Measurements from ENCODE around the gene UBE2I.

UBE2I gene

DNA sequence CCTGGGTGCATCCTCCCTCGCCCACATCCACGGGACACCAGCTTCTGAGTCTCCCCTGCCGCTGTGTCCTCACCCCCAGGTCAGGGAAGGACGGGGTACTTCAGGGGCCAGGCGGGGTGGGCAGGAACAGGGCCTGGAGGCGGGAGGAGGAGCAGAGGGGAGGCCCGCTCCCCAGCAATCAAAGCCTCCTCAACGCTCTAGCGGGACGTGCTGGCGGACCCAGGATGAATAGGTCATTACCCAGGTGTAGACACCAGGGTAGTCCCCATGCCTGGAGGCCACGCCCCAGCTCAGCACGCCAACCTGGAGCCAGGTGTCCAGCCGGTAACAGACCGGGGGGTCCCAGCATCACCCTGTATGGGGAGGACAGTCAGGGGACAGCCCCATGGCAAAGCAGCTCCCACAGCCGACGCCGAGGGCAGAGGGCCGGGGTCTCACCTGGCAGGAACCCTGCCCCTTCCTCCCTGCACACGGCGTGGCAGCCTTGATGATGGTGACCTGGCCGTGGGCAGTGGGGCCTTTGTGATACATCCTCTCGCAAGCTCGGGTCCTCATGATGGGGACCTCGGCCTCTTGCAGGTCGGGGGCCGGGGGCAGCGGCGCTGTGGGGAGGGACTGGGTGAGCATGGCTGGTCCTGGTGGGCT lies 29.4 kb upstream of the UBE2I start:
- H4K91ac ChIP-seq (ENCODE audit: low read depth, low read length, poor library complexity) = no peak overlapping the region
- peaks cover 0 to 43% (median 0%) of the 10 kb centered on the region in 3 experiments for H3K27me3 ChIP-seq (ENCODE audit: control insufficient read depth in 3 of 3, insufficient read depth in 3 of 3, low read depth in 1 of 3, low read length in 3 of 3)
- H3K79me1 ChIP-seq (ENCODE audit: low read depth, low read length) = peaks cover 3% of the 10 kb centered on the region
- H3K36me3 ChIP-seq (replicated peaks in 1 of 2; ENCODE audit: control insufficient read depth in 2 of 2, insufficient read depth in 2 of 2, low read length in 2 of 2) = no peaks in the 10 kb centered on the region
- H2AFZ ChIP-seq (ENCODE audit: low read length) = no peak overlapping the region
- no peak overlapping the region for H3K14ac ChIP-seq (ENCODE audit: low read length)
- WGBS, 2 donors (ENCODE audit: extremely low coverage in 2 of 2, insufficient read length in 2 of 2, insufficient replicate concordance in 1 of 2) = no CpG with 5 or more reads among the region's 29 CpGs
- H3K18ac ChIP-seq (ENCODE audit: low read length) = peak overlapping the region; percentile 80
- no peak for DNase-seq (ENCODE audit: low spot score)
- H3K9me3 ChIP-seq (replicated peaks in 1 of 2; ENCODE audit: control insufficient read depth in 2 of 2, insufficient read depth in 1 of 2, low read depth in 1 of 2, low read length in 2 of 2) = no peaks in the 10 kb centered on the region
- H2BK15ac ChIP-seq (ENCODE audit: low read length) = peak overlapping the region; percentile 87
- H2BK5ac ChIP-seq (ENCODE audit: low read length) = no peak overlapping the region
- no peak overlapping the region for H3K4me2 ChIP-seq (ENCODE audit: insufficient read depth, low read length, poor library complexity, severe bottlenecking)
- peak overlapping the region in 1 of 2 donors; percentile 18 for H3K4me3 ChIP-seq (ENCODE audit: low read length in 2 of 2)
- H2BK12ac ChIP-seq (ENCODE audit: low read length) = peak overlapping the region; percentile 30
- peak overlapping the region; percentile 83 for H2AK5ac ChIP-seq (ENCODE audit: low read depth, low read length)
- H4K8ac ChIP-seq (ENCODE audit: low read depth, low read length) = no peak overlapping the region
- peak overlapping the region; percentile 91 for H2BK120ac ChIP-seq (ENCODE audit: low read depth, low read length)
- H3K27ac ChIP-seq (replicated peaks; ENCODE audit: low read length) = no peak overlapping the region
- peaks cover 11 to 14% of the 10 kb centered on the region in 2 donors for H3K4me1 ChIP-seq (ENCODE audit: control insufficient read depth in 2 of 2, insufficient read depth in 1 of 2, low read depth in 1 of 2, low read length in 2 of 2)
- peak overlapping the region; percentile 67 for H3K23ac ChIP-seq (ENCODE audit: low read depth, low read length, poor library complexity)
- H3K9ac ChIP-seq (ENCODE audit: low read depth, low read length, poor library complexity) = no peak overlapping the region
- no peak overlapping the region for H3K4ac ChIP-seq (ENCODE audit: low read length)

DNA sequence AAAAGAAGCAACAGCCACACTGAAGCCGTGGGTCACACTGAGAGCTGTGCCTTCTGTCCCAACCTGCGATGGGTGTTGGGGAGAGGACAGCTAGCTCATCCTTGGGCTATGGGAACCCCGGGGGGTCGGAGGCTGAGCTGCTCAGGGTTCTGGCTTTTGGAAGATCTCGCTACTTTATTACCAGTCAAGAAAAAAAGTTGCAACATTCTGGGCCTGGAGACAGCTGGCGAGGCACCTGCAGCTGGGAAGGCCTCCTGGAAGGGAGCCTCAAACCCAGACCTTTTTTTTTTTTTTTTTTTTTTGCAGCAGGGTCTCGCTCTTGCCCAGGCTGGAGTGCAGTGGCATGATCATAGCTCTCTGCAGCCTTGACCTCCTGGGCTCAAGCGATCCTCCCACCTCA lies 28.7 kb upstream of the UBE2I start:
- H2BK120ac ChIP-seq (ENCODE audit: low read depth, low read length) = no peak overlapping the region
- peak overlapping the region; percentile 83 for H2AK5ac ChIP-seq (ENCODE audit: low read depth, low read length)
- peaks cover 0 to 49% (median 0%) of the 10 kb centered on the region in 3 experiments for H3K27me3 ChIP-seq (ENCODE audit: control insufficient read depth in 3 of 3, insufficient read depth in 3 of 3, low read depth in 1 of 3, low read length in 3 of 3)
- H3K4me1 ChIP-seq (ENCODE audit: control insufficient read depth in 2 of 2, insufficient read depth in 1 of 2, low read depth in 1 of 2, low read length in 2 of 2) = peaks cover 11 to 14% of the 10 kb centered on the region in 2 donors
- H2AFZ ChIP-seq (ENCODE audit: low read length) = no peak overlapping the region
- H3K27ac ChIP-seq (replicated peaks; ENCODE audit: low read length) = no peak overlapping the region
- H3K4me3 ChIP-seq (ENCODE audit: low read length in 2 of 2) = no peak overlapping the region
- H3K9me3 ChIP-seq (replicated peaks in 1 of 2; ENCODE audit: control insufficient read depth in 2 of 2, insufficient read depth in 1 of 2, low read depth in 1 of 2, low read length in 2 of 2) = no peaks in the 10 kb centered on the region
- no peak overlapping the region for H3K23ac ChIP-seq (ENCODE audit: low read depth, low read length, poor library complexity)
- no peak for DNase-seq (ENCODE audit: low spot score)
- H4K91ac ChIP-seq (ENCODE audit: low read depth, low read length, poor library complexity) = no peak overlapping the region
- peaks cover 3% of the 10 kb centered on the region for H3K79me1 ChIP-seq (ENCODE audit: low read depth, low read length)
- H3K4ac ChIP-seq (ENCODE audit: low read length) = no peak overlapping the region
- no peak overlapping the region for H3K9ac ChIP-seq (ENCODE audit: low read depth, low read length, poor library complexity)
- WGBS, 2 donors (ENCODE audit: extremely low coverage in 2 of 2, insufficient read length in 2 of 2, insufficient replicate concordance in 1 of 2) = no CpG with 5 or more reads among the region's 8 CpGs
- no peak overlapping the region for H2BK5ac ChIP-seq (ENCODE audit: low read length)
- no peak overlapping the region for H3K14ac ChIP-seq (ENCODE audit: low read length)
- H2BK12ac ChIP-seq (ENCODE audit: low read length) = no peak overlapping the region
- H4K8ac ChIP-seq (ENCODE audit: low read depth, low read length) = no peak overlapping the region
- H2BK15ac ChIP-seq (ENCODE audit: low read length) = no peak overlapping the region
- no peak overlapping the region for H3K4me2 ChIP-seq (ENCODE audit: insufficient read depth, low read length, poor library complexity, severe bottlenecking)
- no peaks in the 10 kb centered on the region for H3K36me3 ChIP-seq (replicated peaks in 1 of 2; ENCODE audit: control insufficient read depth in 2 of 2, insufficient read depth in 2 of 2, low read length in 2 of 2)
- H3K18ac ChIP-seq (ENCODE audit: low read length) = no peak overlapping the region

DNA sequence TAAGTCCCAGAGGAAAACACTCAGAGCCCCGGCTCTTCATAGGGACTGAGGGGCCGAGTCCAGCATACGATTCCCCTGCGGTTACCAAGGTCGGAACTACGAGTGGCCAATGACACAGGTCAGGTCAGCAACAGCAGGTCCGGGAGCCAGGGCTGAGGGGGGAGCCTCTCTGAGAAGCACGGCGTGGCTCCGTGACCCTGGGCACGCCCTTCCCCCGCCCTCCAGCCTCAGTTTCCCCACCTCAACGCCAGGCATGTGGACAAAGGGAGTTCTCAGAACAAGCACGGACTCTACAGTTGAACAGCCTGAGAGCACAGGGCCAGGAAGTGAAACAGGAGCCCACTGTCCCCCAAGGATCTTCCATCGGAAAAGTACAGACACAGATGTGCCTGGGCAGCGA lies 27.9 kb upstream of the UBE2I start:
- Histone ChIP-seq H3K4me1 (ENCODE audit: control insufficient read depth in 2 of 2, insufficient read depth in 1 of 2, low read depth in 1 of 2, low read length in 2 of 2) (peaks cover 11 to 14% of the 10 kb centered on the region in 2 donors), H2AK5ac (ENCODE audit: low read depth, low read length) (peak overlapping the region; percentile 84), H3K9me3 (replicated peaks in 1 of 2; ENCODE audit: control insufficient read depth in 2 of 2, insufficient read depth in 1 of 2, low read depth in 1 of 2, low read length in 2 of 2) (no peaks in the 10 kb centered on the region), H3K9ac (ENCODE audit: low read depth, low read length, poor library complexity) (no peak overlapping the region), H4K91ac (ENCODE audit: low read depth, low read length, poor library complexity) (peak overlapping the region; percentile 97), H3K27ac (replicated peaks; ENCODE audit: low read length) (no peak overlapping the region), H2AFZ (ENCODE audit: low read length) (no peak overlapping the region), H2BK5ac (ENCODE audit: low read length) (no peak overlapping the region), H3K36me3 (replicated peaks in 1 of 2; ENCODE audit: control insufficient read depth in 2 of 2, insufficient read depth in 2 of 2, low read length in 2 of 2) (no peaks in the 10 kb centered on the region), H2BK120ac (ENCODE audit: low read depth, low read length) (no peak overlapping the region), H4K8ac (ENCODE audit: low read depth, low read length) (no peak overlapping the region), H3K23ac (ENCODE audit: low read depth, low read length, poor library complexity) (peak overlapping the region; percentile 55), H2BK15ac (ENCODE audit: low read length) (peak overlapping the region; percentile 67), H2BK12ac (ENCODE audit: low read length) (peak overlapping the region; percentile 6), H3K4me2 (ENCODE audit: insufficient read depth, low read length, poor library complexity, severe bottlenecking) (no peak overlapping the region), H3K27me3 (ENCODE audit: control insufficient read depth in 3 of 3, insufficient read depth in 3 of 3, low read depth in 1 of 3, low read length in 3 of 3) (peaks cover 0 to 56% (median 0%) of the 10 kb centered on the region in 3 experiments), H3K18ac (ENCODE audit: low read length) (no peak overlapping the region), H3K4me3 (ENCODE audit: low read length in 2 of 2) (no peak overlapping the region), H3K4ac (ENCODE audit: low read length) (no peak overlapping the region), H3K14ac (ENCODE audit: low read length) (no peak overlapping the region), H3K79me1 (ENCODE audit: low read depth, low read length) (peaks cover 3% of the 10 kb centered on the region)
- DNase-seq (ENCODE audit: low spot score) = no peak
- no CpG with 5 or more reads among the region's 16 CpGs for WGBS, 2 donors (ENCODE audit: extremely low coverage in 2 of 2, insufficient read length in 2 of 2, insufficient replicate concordance in 1 of 2)

DNA sequence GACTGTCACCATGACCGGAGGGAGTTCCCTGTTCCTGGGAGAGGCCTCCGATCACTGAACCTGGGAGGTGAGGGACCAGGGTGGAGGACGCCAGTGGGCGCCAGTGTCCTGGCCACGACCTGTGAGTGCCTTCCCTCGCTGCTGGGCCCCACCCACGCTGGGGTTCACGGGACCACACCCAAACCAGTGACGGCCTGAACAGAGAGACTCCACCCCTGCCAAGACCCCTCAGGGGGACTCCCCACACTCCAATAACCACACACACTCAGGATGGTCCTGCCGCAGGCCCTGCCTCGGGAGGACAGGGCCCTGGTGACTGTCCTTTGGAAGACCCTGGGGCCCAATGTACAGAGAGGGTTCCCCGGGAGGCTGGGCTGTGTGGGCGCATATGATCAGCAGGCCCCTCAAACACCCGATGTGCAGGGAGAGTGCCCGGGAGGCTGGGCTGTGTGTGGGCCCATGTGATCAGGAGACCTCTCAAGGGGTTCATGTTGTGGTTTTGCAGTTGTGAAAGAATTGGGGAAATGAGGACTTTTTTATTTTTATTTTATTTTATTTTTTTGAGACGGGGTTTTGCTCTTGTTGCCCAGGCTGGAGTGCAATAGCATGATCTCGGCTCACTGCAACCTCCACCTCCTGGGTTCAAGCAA lies 27.0 kb upstream of the UBE2I start:
- no peak overlapping the region for H2BK120ac ChIP-seq (ENCODE audit: low read depth, low read length)
- no peak overlapping the region for H3K9ac ChIP-seq (ENCODE audit: low read depth, low read length, poor library complexity)
- H3K27ac ChIP-seq (replicated peaks; ENCODE audit: low read length) = no peak overlapping the region
- H3K79me1 ChIP-seq (ENCODE audit: low read depth, low read length) = peaks cover 3% of the 10 kb centered on the region
- no peak overlapping the region for H4K91ac ChIP-seq (ENCODE audit: low read depth, low read length, poor library complexity)
- H3K4me1 ChIP-seq (ENCODE audit: control insufficient read depth in 2 of 2, insufficient read depth in 1 of 2, low read depth in 1 of 2, low read length in 2 of 2) = peaks cover 11 to 14% of the 10 kb centered on the region in 2 donors
- H4K8ac ChIP-seq (ENCODE audit: low read depth, low read length) = no peak overlapping the region
- no peak overlapping the region for H3K14ac ChIP-seq (ENCODE audit: low read length)
- H2BK5ac ChIP-seq (ENCODE audit: low read length) = no peak overlapping the region
- peaks cover 0 to 62% (median 0%) of the 10 kb centered on the region in 3 experiments for H3K27me3 ChIP-seq (ENCODE audit: control insufficient read depth in 3 of 3, insufficient read depth in 3 of 3, low read depth in 1 of 3, low read length in 3 of 3)
- peak overlapping the region; percentile 81 for H2AK5ac ChIP-seq (ENCODE audit: low read depth, low read length)
- H3K4ac ChIP-seq (ENCODE audit: low read length) = no peak overlapping the region
- H3K23ac ChIP-seq (ENCODE audit: low read depth, low read length, poor library complexity) = peak overlapping the region; percentile 3
- peak overlapping the region; percentile 21 for H2BK15ac ChIP-seq (ENCODE audit: low read length)
- DNase-seq (ENCODE audit: low spot score) = no peak
- H3K9me3 ChIP-seq (replicated peaks in 1 of 2; ENCODE audit: control insufficient read depth in 2 of 2, insufficient read depth in 1 of 2, low read depth in 1 of 2, low read length in 2 of 2) = no peaks in the 10 kb centered on the region
- no CpG with 5 or more reads among the region's 17 CpGs for WGBS, 2 donors (ENCODE audit: extremely low coverage in 2 of 2, insufficient read length in 2 of 2, insufficient replicate concordance in 1 of 2)
- no peaks in the 10 kb centered on the region for H3K36me3 ChIP-seq (replicated peaks in 1 of 2; ENCODE audit: control insufficient read depth in 2 of 2, insufficient read depth in 2 of 2, low read length in 2 of 2)
- no peak overlapping the region for H3K4me3 ChIP-seq (ENCODE audit: low read length in 2 of 2)
- H2AFZ ChIP-seq (ENCODE audit: low read length) = no peak overlapping the region
- no peak overlapping the region for H2BK12ac ChIP-seq (ENCODE audit: low read length)
- H3K18ac ChIP-seq (ENCODE audit: low read length) = peak overlapping the region; percentile 38
- H3K4me2 ChIP-seq (ENCODE audit: insufficient read depth, low read length, poor library complexity, severe bottlenecking) = no peak overlapping the region

All from neuronal stem cell (in vitro differentiated cells).